Measurements from ENCODE around the gene CLEC4F.
A peak's percentile ranks its signal among the peaks of the same experiment; 100 is the strongest.

CLEC4F gene

GRCh38 chr2:70779911-70780545 is 40.4 kb downstream of the CLEC4F start:
- DNase-seq, result no peak

- DNase-seq, result no peak
Measured at GRCh38 chr2:70779491-70779890, 40.9 kb downstream of the CLEC4F start.

GRCh38 chr2:70778676-70779075 is 41.7 kb downstream of the CLEC4F start:
- no peak for DNase-seq

- DNase-seq, result no peak
Measured at GRCh38 chr2:70777450-70777849, 42.9 kb downstream of the CLEC4F start.

GRCh38 chr2:70776266-70776665 is 44.1 kb downstream of the CLEC4F start:
- no peak for DNase-seq

- DNase-seq, result no peak
Measured at GRCh38 chr2:70775141-70775540, 45.3 kb downstream of the CLEC4F start.

GRCh38 chr2:70772486-70773155 is 47.8 kb downstream of the CLEC4F start:
- no peak for DNase-seq

- no peak for DNase-seq
Measured at GRCh38 chr2:70771446-70771845, 49.0 kb downstream of the CLEC4F start.

- DNase-seq, result no peak
Measured at GRCh38 chr2:70769450-70769849, 50.9 kb downstream of the CLEC4F start.

- no peak for DNase-seq
Measured at GRCh38 chr2:70768590-70769085, 51.8 kb downstream of the CLEC4F start.

GRCh38 chr2:70767699-70768589 is 52.5 kb downstream of the CLEC4F start, which contains the start of gene ADD2:
Gene ADD2 (minus strand): TSS chr2:70768200. CDS start chr2:70706408, 61,792 bp downstream.
- DNase-seq, result peak; percentile 21

GRCh38 chr2:70767079-70767698 is 53.2 kb downstream of the CLEC4F start:
- no peak for DNase-seq

- no peak for DNase-seq
Measured at GRCh38 chr2:70766357-70767078, 53.9 kb downstream of the CLEC4F start.

- DNase-seq, result no peak
Measured at GRCh38 chr2:70765507-70765906, 54.9 kb downstream of the CLEC4F start.

- no peak for DNase-seq
Measured at GRCh38 chr2:70759446-70759845, 61.0 kb downstream of the CLEC4F start.

All from CD4-positive, alpha-beta T cell treated with Interleukin-17A for 1 hour (primary cell).